ENCODE data around the gene NLRP11.

DNA sequence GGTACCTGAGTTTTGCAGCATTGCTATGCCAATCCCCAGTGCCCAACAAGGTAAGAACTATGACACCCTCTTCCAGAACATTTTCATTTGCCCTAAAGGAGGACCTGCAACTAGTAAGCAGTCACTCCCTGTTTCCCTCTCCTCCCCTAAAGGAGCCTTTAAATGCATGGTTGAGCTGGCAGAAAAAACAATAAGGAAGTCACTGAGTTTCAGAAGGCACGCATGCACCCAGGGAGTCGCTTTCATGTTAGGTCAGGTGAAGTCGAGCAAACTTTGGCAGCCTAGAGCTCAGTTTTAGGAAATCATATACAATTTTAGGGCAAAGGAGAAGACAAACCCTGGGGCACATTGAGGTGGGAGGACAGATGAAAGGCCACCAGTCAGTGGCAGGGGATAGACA is 11.8 kb downstream of the NLRP11 start:
- TF ChIP-seq POLR2A (IDR thresholded peaks at IDR 0.05; ENCODE audit: low read depth, low read length), result no peak
- TF ChIP-seq POLR2AphosphoS5 (IDR thresholded peaks at IDR 0.05; ENCODE audit: low read depth, low read length), result no peak
- no peak for TF ChIP-seq TAF1 (IDR thresholded peaks at IDR 0.05; ENCODE audit: low read depth, low read length)
- no peak for TF ChIP-seq SPI1 (IDR thresholded peaks at IDR 0.05; ENCODE audit: low read depth, low read length)
- TF ChIP-seq POU2F2 (IDR thresholded peaks at IDR 0.05; ENCODE audit: low read depth, low read length), result no peak
- TF ChIP-seq PAX5 (IDR thresholded peaks at IDR 0.05; ENCODE audit: insufficient read depth, low read length, severe bottlenecking), result no peak

All from GM12891 (cell line).